DMS79 (cell line): ENCODE data around the gene OPN1LW.
A peak's percentile ranks its signal among the peaks of the same experiment; 100 is the strongest.
"Not testable (repeated sequence)": the region's sequence is repeated elsewhere in the genome, so short reads cannot be mapped to it uniquely, and the experiment has no call there.

Experiments
- DNase-seq: peaks from one replicate; lab custom pipeline; 2025; lab: John Stamatoyannopoulos, UW

OPN1LW gene

GRCh38 chrX:154135458-154136229 lies 8.4 kb upstream of the OPN1LW start:
- DNase-seq: no peak

GRCh38 chrX:154136627-154137161 lies 7.3 kb upstream of the OPN1LW start:
- peak; percentile 39 for DNase-seq

- no peak for DNase-seq
Observed at GRCh38 chrX:154138857-154139256, 5.2 kb upstream of the OPN1LW start.

GRCh38 chrX:154140206-154140605 lies 3.8 kb upstream of the OPN1LW start:
- no peak for DNase-seq

GRCh38 chrX:154140742-154141141 lies 3.3 kb upstream of the OPN1LW start:
- DNase-seq: no peak

GRCh38 chrX:154142386-154142785 lies 1.7 kb upstream of the OPN1LW start:
- DNase-seq: no peak

- no peak for DNase-seq
Observed at GRCh38 chrX:154142950-154143745, 895 bp upstream of the OPN1LW start.

GRCh38 chrX:154151030-154151429 lies 7.0 kb downstream of the OPN1LW start:
- DNase-seq: not testable (repeated sequence)

- not testable (repeated sequence) for DNase-seq
Observed at GRCh38 chrX:154156221-154156620, 12.2 kb downstream of the OPN1LW start.

- not testable (repeated sequence) for DNase-seq
Observed at GRCh38 chrX:154157207-154157606, 13.2 kb downstream of the OPN1LW start.

GRCh38 chrX:154159345-154159744 lies 15.3 kb downstream of the OPN1LW start:
- DNase-seq: not testable (repeated sequence)

- not testable (repeated sequence) for DNase-seq
Observed at GRCh38 chrX:154164902-154165301, 20.9 kb downstream of the OPN1LW start.

- DNase-seq: not testable (repeated sequence)
Observed at GRCh38 chrX:154168384-154168783, 24.3 kb downstream of the OPN1LW start.

- not testable (repeated sequence) for DNase-seq
Observed at GRCh38 chrX:154172535-154172943, 28.5 kb downstream of the OPN1LW start.

- DNase-seq: not testable (repeated sequence)
Observed at GRCh38 chrX:154174356-154174755, 30.3 kb downstream of the OPN1LW start.

GRCh38 chrX:154182296-154182695 lies 38.3 kb downstream of the OPN1LW start, which contains the start of gene OPN1MW:
TSS of gene OPN1MW (plus strand) at chrX:154182596. CDS start at chrX:154182678, 82 bp downstream.
- DNase-seq: not testable (repeated sequence)

- not testable (repeated sequence) for DNase-seq
Observed at GRCh38 chrX:154183794-154184193, 39.8 kb downstream of the OPN1LW start.

- DNase-seq: not testable (repeated sequence)
Observed at GRCh38 chrX:154192846-154193245, 48.8 kb downstream of the OPN1LW start.

- DNase-seq: not testable (repeated sequence)
Observed at GRCh38 chrX:154194316-154194715, 50.3 kb downstream of the OPN1LW start.

GRCh38 chrX:154196466-154196865 lies 52.4 kb downstream of the OPN1LW start:
- not testable (repeated sequence) for DNase-seq
